HCT116 (cell line): ENCODE measurements around the gene KIAA0930. TPM values are rescaled to one million over a fixed set of nuclear protein-coding genes. Genes with fewer than 3 reads are reported as not detected.

Source experiments
- ATAC-seq: fragments of 200-7000 bp; cut with Tn5 transposase; 2 replicates; pipeline ENCODE4 v1.9.1; 2020; ENCODE audit warnings: mild to moderate bottlenecking, moderate library complexity
- BruUV-seq: library from RNA; stranded (reverse); fragments of 400-500 nt; replicated peaks from 2 replicates; lab custom pipeline; 2021; lab: Mats Ljungman, UMichigan
- CTCF ChIA-PET: fragments of 300-600 bp; sonication (Branson Sonifier 250); formaldehyde crosslinking; loops from one replicate; lab custom pipeline; 2021; ENCODE audit warnings: antibody characterized with exemption; lab: Charles Lee
- POLR2A ChIA-PET: fragments of 300-600, 350-600 bp; sonication (Branson Sonifier 250); formaldehyde crosslinking; loops from one replicate; lab custom pipeline; 2021; ENCODE audit warnings: antibody characterized with exemption; lab: Charles Lee
- RAD21 ChIA-PET, 2 experiments: fragments of 300-600 bp; sonication (Branson Sonifier 250); formaldehyde crosslinking; loops; one replicate each; lab custom pipeline; 2023; ENCODE audit warnings: low total read pairs in 2 of 2; ENCODE audit not compliant: uncharacterized antibody in 2 of 2, unreplicated experiment in 2 of 2, low non-redundant PET in 1 of 2; lab: Charles Lee
- DNase-seq: peaks from one replicate; pipeline ENCODE4 v3.0.0-alpha.2; 2010; ENCODE audit warnings: low read depth, low spot score
- H2AFZ ChIP-seq: fragments of 200-600 bp; shearing (Covaris generic), sonication (generic); 2 replicates; pipeline ENCODE4 v1.6.1; 2017; ENCODE audit warnings: low read depth, mixed run types, mixed read lengths, antibody characterized with exemption, low read length; ENCODE audit not compliant: poor library complexity, severe bottlenecking
- H3K27ac ChIP-seq: 2 replicates; pipeline ENCODE4 v1.5.1; 2012; ENCODE audit warnings: low read depth, low read length
- H3K27me3 ChIP-seq: fragments of 200-600 bp; sonication (generic); 2 replicates; pipeline ENCODE4 v1.6.1; 2016; ENCODE audit warnings: mixed run types, low read length, mixed read lengths; ENCODE audit not compliant: insufficient read depth
- H3K36me3 ChIP-seq, 2 experiments: fragments of 200-500 bp in 1 of 2; fragments of 200-600 bp in 1 of 2; sonication (Bioruptor generic) in 1 of 2; sonication (generic) in 1 of 2; 2 replicates each; pipeline versions ENCODE4 v1.5.1 to v1.6.1; 2014 to 2016; ENCODE audit warnings: low read length in 2 of 2, inconsistent platforms in 1 of 2, mixed read lengths in 1 of 2, mixed run types in 1 of 2; ENCODE audit not compliant: insufficient read depth in 2 of 2, control insufficient read depth in 1 of 2
- H3K4me1 ChIP-seq, 2 experiments: fragments of 200-600 bp in 1 of 2; sonication (generic) in 1 of 2; 2 replicates each; pipeline versions ENCODE4 v1.5.1 to v1.6.1; 2012 to 2017; ENCODE audit warnings: low read length in 2 of 2, inconsistent platforms in 1 of 2, mild to moderate bottlenecking in 1 of 2, mixed read lengths in 1 of 2, mixed run types in 1 of 2, moderate library complexity in 1 of 2; ENCODE audit not compliant: insufficient read depth in 2 of 2, control insufficient read depth in 1 of 2
- H3K4me2 ChIP-seq: fragments of 200-600 bp; sonication (generic); 2 replicates; pipeline ENCODE4 v1.6.1; 2017; ENCODE audit warnings: mixed run types, low read length, mixed read lengths
- H3K4me3 ChIP-seq, 2 experiments: fragments of 200-600 bp in 1 of 2; sonication (generic) in 1 of 2; replicated peaks in 1 of 2; 2 replicates each; pipeline ENCODE4 v1.5.1; 2011 to 2016; ENCODE audit warnings: low read length in 2 of 2, control low read depth in 1 of 2, low read depth in 1 of 2, mild to moderate bottlenecking in 1 of 2, mixed read lengths in 1 of 2, mixed run types in 1 of 2
- H3K79me2 ChIP-seq: fragments of 200-600 bp; sonication (generic); 2 replicates; pipeline ENCODE4 v1.6.1; 2017; ENCODE audit warnings: mild to moderate bottlenecking, mixed run types, low read length, moderate library complexity, mixed read lengths; ENCODE audit not compliant: insufficient read depth
- H3K9ac ChIP-seq: fragments of 200-600 bp; sonication (generic); 2 replicates; pipeline ENCODE4 v1.6.1; 2016; ENCODE audit warnings: low read length, mixed read lengths
- H3K9me2 ChIP-seq: fragments of 200-600 bp; sonication (generic), shearing (Covaris generic); 2 replicates; pipeline ENCODE4 v1.6.1; 2017; ENCODE audit warnings: mixed run types, mild to moderate bottlenecking, moderate library complexity; ENCODE audit not compliant: insufficient read depth
- H3K9me3 ChIP-seq, 2 experiments: fragments of 200-500 bp in 1 of 2; fragments of 200-600 bp in 1 of 2; sonication (Bioruptor generic) in 1 of 2; sonication (generic) in 1 of 2; 2 replicates each; pipeline ENCODE4 v1.6.1; 2014 to 2017; ENCODE audit warnings: low read length in 2 of 2, mixed read lengths in 2 of 2, inconsistent platforms in 1 of 2, low read depth in 1 of 2, mild to moderate bottlenecking in 1 of 2, mixed run types in 1 of 2, moderate library complexity in 1 of 2; ENCODE audit not compliant: control insufficient read depth in 1 of 2, insufficient read depth in 1 of 2
- H4K20me1 ChIP-seq: fragments of 200-600 bp; sonication (generic), shearing (Covaris generic); 2 replicates; pipeline ENCODE4 v1.6.1; 2017; ENCODE audit warnings: mixed run types, mild to moderate bottlenecking, moderate library complexity; ENCODE audit not compliant: insufficient read depth
- ATF3 ChIP-seq: IDR thresholded peaks from 2 replicates; pipeline ENCODE4 v1.6.1; 2012
- CBX3 ChIP-seq: IDR thresholded peaks from 2 replicates; pipeline ENCODE4 v1.6.1; 2012; ENCODE audit warnings: low read depth
- CEBPB ChIP-seq: IDR thresholded peaks from 2 replicates; pipeline ENCODE4 v1.6.1; 2012; ENCODE audit warnings: low read depth
- EGR1 ChIP-seq: IDR thresholded peaks from 2 replicates; pipeline ENCODE4 v1.6.1; 2012; ENCODE audit warnings: low read depth
- ELF1 ChIP-seq: IDR thresholded peaks from 2 replicates; pipeline ENCODE4 v1.6.1; 2012; ENCODE audit warnings: low read depth, borderline replicate concordance
- EZH2 ChIP-seq: fragments of 200-600 bp; sonication (generic); IDR thresholded peaks from 2 replicates; pipeline ENCODE4 v1.6.1; 2017; ENCODE audit warnings: antibody characterized with exemption, mixed run types
- EZH2phosphoT487 ChIP-seq: fragments of 200-600 bp; IDR thresholded peaks from 2 replicates; pipeline ENCODE4 v1.6.1; 2018; ENCODE audit warnings: antibody characterized with exemption, borderline replicate concordance
- FOSL1 ChIP-seq: IDR thresholded peaks from 2 replicates; pipeline ENCODE4 v1.6.1; 2012; ENCODE audit warnings: low read depth
- MAX ChIP-seq: IDR thresholded peaks from 2 replicates; pipeline ENCODE4 v1.6.1; 2012
- POLR2A ChIP-seq: IDR thresholded peaks from 2 replicates; pipeline ENCODE4 v1.7.0; 2011; ENCODE audit warnings: borderline replicate concordance; ENCODE audit not compliant: insufficient read depth, insufficient read length; ENCODE audit errors: extremely low read depth
- RAD21 ChIP-seq: IDR thresholded peaks from 2 replicates; pipeline ENCODE4 v1.6.1; 2012; ENCODE audit warnings: low read depth, mild to moderate bottlenecking
- REST ChIP-seq: IDR thresholded peaks from 2 replicates; pipeline ENCODE4 v1.6.1; 2012; ENCODE audit warnings: low read depth
- SIN3A ChIP-seq: IDR thresholded peaks from 2 replicates; pipeline ENCODE4 v1.6.1; 2012; ENCODE audit warnings: low read depth
- SRF ChIP-seq: IDR thresholded peaks from 2 replicates; pipeline ENCODE4 v1.6.1; 2012; ENCODE audit warnings: low read depth
- TCF7L2 ChIP-seq: IDR thresholded peaks from 2 replicates; pipeline ENCODE4 v1.7.0; 2011; ENCODE audit warnings: borderline replicate concordance, inconsistent platforms; ENCODE audit not compliant: insufficient read depth, insufficient read length; ENCODE audit errors: extremely low read depth
- YY1 ChIP-seq: IDR thresholded peaks from 2 replicates; pipeline ENCODE4 v1.6.1; 2011; ENCODE audit warnings: low read length, low read depth, moderate library complexity, mild to moderate bottlenecking; ENCODE audit not compliant: insufficient replicate concordance; ENCODE audit errors: extremely low read depth
- ZBTB33 ChIP-seq: IDR thresholded peaks from 2 replicates; pipeline ENCODE4 v1.6.1; 2011; ENCODE audit warnings: mild to moderate bottlenecking, low read length, moderate library complexity; ENCODE audit not compliant: insufficient replicate concordance; ENCODE audit errors: extremely low read depth
- ZNF274 ChIP-seq: fragments of 200-500 bp; sonication (Bioruptor generic); IDR thresholded peaks from 2 replicates; pipeline ENCODE4 v1.6.1; 2014; ENCODE audit warnings: mild to moderate bottlenecking, low read depth, low read length, inconsistent platforms
- intact Hi-C: fragments of 100-400 bp; cut with micrococcal nuclease; formaldehyde crosslinking; loops from 2 replicates; pipeline ENCODE4 v1.10.0; 2022
- total RNA-seq: library from RNA; stranded (reverse); gene quantifications from one replicate; pipeline ENCODE4 v1.2.1, GENCODE V29; 2021; ENCODE audit not compliant: unreplicated experiment

Gene KIAA0930
- total RNA-seq, 1 experiment from 2014 or later, result 60.9 TPM

GRCh38 chr22:45190202-45190872, 50.4 kb downstream of the KIAA0930 start:
- TF ChIP-seq ELF1 (no peak), TCF7L2 (no peak), POLR2A (no peak), EZH2phosphoT487 (no peak), MAX (no peak), CBX3 (no peak), CEBPB (no peak), ZNF274 (no peak), SIN3A (no peak), EZH2 (no peak), RAD21 (no peak), SRF (no peak), YY1 (no peak), FOSL1 (no peak), REST (no peak), ZBTB33 (no peak), EGR1 (no peak), ATF3 (no peak)
- TF ChIP-seq, all 23 proteins: peak for 0
- H3K27me3 ChIP-seq, result no peaks in the 10 kb centered on the region
- peaks cover 10% of the 10 kb centered on the region for H3K79me2 ChIP-seq
- no peak for DNase-seq
- no peak overlapping the region for H3K9ac ChIP-seq
- no peak for ATAC-seq
- intact Hi-C loops, result no loop called here
- no peaks in the 10 kb centered on the region; a peak in 1 of 4 replicates for H3K4me1 ChIP-seq
- CTCF ChIA-PET, result no interaction called here
- no peak overlapping the region for H3K4me3 ChIP-seq
- no peaks in the 10 kb centered on the region for H3K9me2 ChIP-seq
- H3K36me3 ChIP-seq, result peaks cover 5 to 16% of the 10 kb centered on the region in 2 experiments; a peak in 3 of 4 replicates
- H4K20me1 ChIP-seq, result no peaks in the 10 kb centered on the region
- POLR2A ChIA-PET, result no interaction called here
- RAD21 ChIA-PET, result no interaction called here
- H3K4me2 ChIP-seq, result no peak overlapping the region
- H3K27ac ChIP-seq, result no peak overlapping the region
- no peaks in the 10 kb centered on the region for H3K9me3 ChIP-seq
- no TSS peak for BruUV-seq
- no peak overlapping the region for H2AFZ ChIP-seq
